ENCODE results near the gene TJP3.
A peak's percentile ranks its signal among the peaks of the same experiment; 100 is the strongest.

The TJP3 gene

GRCh38 chr19:3785938-3786824 is 78.0 kb downstream of the TJP3 start, which contains the start of gene MATK:
MATK (minus strand) TSS chr19:3786381; CDS start chr19:3785135, 1,246 bp downstream.
- Histone ChIP-seq H3K27ac (ENCODE audit: low read depth, low read length) (no peak within 1 kb of the TSS), H3K9ac (ENCODE audit: low read length) (no peak within 1 kb of the TSS), H3K4me3 (ENCODE audit: low read length) (peak within 1 kb of the TSS; percentile 44)

GRCh38 chr19:3788996-3789778 is 81.0 kb downstream of the TJP3 start:
- Histone ChIP-seq H3K36me3 (ENCODE audit: control insufficient read depth, insufficient read depth, low read length) (no peaks in the 10 kb centered on the region), H3K27me3 (ENCODE audit: control insufficient read depth, insufficient read depth, low read length) (peaks cover 6% of the 10 kb centered on the region)

More at GRCh38 chr19:3785938-3786824, 78.0 kb downstream of the TJP3 start, which contains the start of gene MATK:
- H3K4me1 ChIP-seq (ENCODE audit: control insufficient read depth, insufficient read depth, low read length): no peaks in the 10 kb centered on the region
- peaks cover 6% of the 10 kb centered on the region for H3K27me3 ChIP-seq (ENCODE audit: control insufficient read depth, insufficient read depth, low read length)
- H3K36me3 ChIP-seq (ENCODE audit: control insufficient read depth, insufficient read depth, low read length): no peaks in the 10 kb centered on the region

GRCh38 chr19:3790209-3790734 is 82.1 kb downstream of the TJP3 start:
- H3K27ac ChIP-seq (ENCODE audit: low read depth, low read length): no peak overlapping the region
- H3K4me1 ChIP-seq (ENCODE audit: control insufficient read depth, insufficient read depth, low read length): no peaks in the 10 kb centered on the region
- H3K4me3 ChIP-seq (ENCODE audit: low read length): no peak overlapping the region
- H3K9ac ChIP-seq (ENCODE audit: low read length): no peak overlapping the region
- no peaks in the 10 kb centered on the region for H3K27me3 ChIP-seq (ENCODE audit: control insufficient read depth, insufficient read depth, low read length)
- no peaks in the 10 kb centered on the region for H3K36me3 ChIP-seq (ENCODE audit: control insufficient read depth, insufficient read depth, low read length)

More at GRCh38 chr19:3788996-3789778, 81.0 kb downstream of the TJP3 start:
- Histone ChIP-seq H3K9ac (ENCODE audit: low read length) (no peak overlapping the region), H3K27ac (ENCODE audit: low read depth, low read length) (no peak overlapping the region), H3K4me1 (ENCODE audit: control insufficient read depth, insufficient read depth, low read length) (no peaks in the 10 kb centered on the region), H3K4me3 (ENCODE audit: low read length) (no peak overlapping the region)

- no peak overlapping the region for H3K27ac ChIP-seq (ENCODE audit: low read depth, low read length)
- no peaks in the 10 kb centered on the region for H3K27me3 ChIP-seq (ENCODE audit: control insufficient read depth, insufficient read depth, low read length)
- no peaks in the 10 kb centered on the region for H3K36me3 ChIP-seq (ENCODE audit: control insufficient read depth, insufficient read depth, low read length)
- H3K9ac ChIP-seq (ENCODE audit: low read length): no peak overlapping the region
- no peaks in the 10 kb centered on the region for H3K4me1 ChIP-seq (ENCODE audit: control insufficient read depth, insufficient read depth, low read length)
- no peak overlapping the region for H3K4me3 ChIP-seq (ENCODE audit: low read length)
Observed at GRCh38 chr19:3790941-3791340, 82.8 kb downstream of the TJP3 start.

- no peak overlapping the region for H3K27ac ChIP-seq (ENCODE audit: low read depth, low read length)
- no peaks in the 10 kb centered on the region for H3K4me1 ChIP-seq (ENCODE audit: control insufficient read depth, insufficient read depth, low read length)
- no peaks in the 10 kb centered on the region for H3K36me3 ChIP-seq (ENCODE audit: control insufficient read depth, insufficient read depth, low read length)
- H3K9ac ChIP-seq (ENCODE audit: low read length): no peak overlapping the region
- H3K27me3 ChIP-seq (ENCODE audit: control insufficient read depth, insufficient read depth, low read length): no peaks in the 10 kb centered on the region
- H3K4me3 ChIP-seq (ENCODE audit: low read length): no peak overlapping the region
Observed at GRCh38 chr19:3792114-3792513, 83.9 kb downstream of the TJP3 start.

- Histone ChIP-seq H3K4me3 (ENCODE audit: low read length) (no peak overlapping the region), H3K4me1 (ENCODE audit: control insufficient read depth, insufficient read depth, low read length) (no peaks in the 10 kb centered on the region)
Observed at GRCh38 chr19:3793799-3794198, 85.6 kb downstream of the TJP3 start.

GRCh38 chr19:3796358-3796757 is 88.2 kb downstream of the TJP3 start:
- Histone ChIP-seq H3K4me1 (ENCODE audit: control insufficient read depth, insufficient read depth, low read length) (no peaks in the 10 kb centered on the region), H3K27me3 (ENCODE audit: control insufficient read depth, insufficient read depth, low read length) (no peaks in the 10 kb centered on the region), H3K4me3 (ENCODE audit: low read length) (no peak overlapping the region), H3K9ac (ENCODE audit: low read length) (no peak overlapping the region), H3K36me3 (ENCODE audit: control insufficient read depth, insufficient read depth, low read length) (no peaks in the 10 kb centered on the region), H3K27ac (ENCODE audit: low read depth, low read length) (no peak overlapping the region)

More at GRCh38 chr19:3793799-3794198, 85.6 kb downstream of the TJP3 start:
- H3K36me3 ChIP-seq (ENCODE audit: control insufficient read depth, insufficient read depth, low read length): no peaks in the 10 kb centered on the region
- H3K9ac ChIP-seq (ENCODE audit: low read length): no peak overlapping the region
- H3K27ac ChIP-seq (ENCODE audit: low read depth, low read length): no peak overlapping the region
- no peaks in the 10 kb centered on the region for H3K27me3 ChIP-seq (ENCODE audit: control insufficient read depth, insufficient read depth, low read length)

GRCh38 chr19:3798137-3798536 is 90.0 kb downstream of the TJP3 start:
- peaks cover 9% of the 10 kb centered on the region for H3K27me3 ChIP-seq (ENCODE audit: control insufficient read depth, insufficient read depth, low read length)
- H3K36me3 ChIP-seq (ENCODE audit: control insufficient read depth, insufficient read depth, low read length): no peaks in the 10 kb centered on the region
- H3K9ac ChIP-seq (ENCODE audit: low read length): no peak overlapping the region
- no peak overlapping the region for H3K27ac ChIP-seq (ENCODE audit: low read depth, low read length)
- no peak overlapping the region for H3K4me3 ChIP-seq (ENCODE audit: low read length)
- no peaks in the 10 kb centered on the region for H3K4me1 ChIP-seq (ENCODE audit: control insufficient read depth, insufficient read depth, low read length)
